HepG2 (cell line): ENCODE results near the gene TCERG1L. TPM values are rescaled to one million over a fixed set of nuclear protein-coding genes. Genes with fewer than 3 reads are reported as not detected.

Experiments
- ATAC-seq: fragments of 200-7000 bp; cut with Tn5 transposase; 3 replicates; pipeline ENCODE4 v1.9.1; 2020; ENCODE audit warnings: mild to moderate bottlenecking, moderate library complexity
- BruUV-seq: library from RNA; stranded (reverse); fragments of 400-500 nt; replicated peaks from 2 replicates; lab custom pipeline; 2021; lab: Mats Ljungman, UMichigan
- CTCF ChIA-PET: fragments of 300-600 bp; formaldehyde crosslinking; extraction: SDS; loops from one replicate; lab custom pipeline; 2021; ENCODE audit warnings: low total read pairs, inconsistent platforms, low intra/inter-chr PET ratio; lab: Yijun Ruan, JAX
- POLR2A ChIA-PET: fragments of 350-600 bp; sonication (Branson Sonifier 250); formaldehyde crosslinking; loops from one replicate; lab custom pipeline; 2020; ENCODE audit warnings: antibody characterized with exemption, inconsistent platforms; lab: Yijun Ruan, JAX
- DNase-seq: peaks from one replicate; pipeline ENCODE4 v3.0.0-alpha.2; 2015; ENCODE audit warnings: low spot score
- FAIRE-seq: peaks from 3 replicates; lab custom pipeline; 2011; peaks lifted over from hg19 to GRCh38; lab: Jason Lieb, UNC
- H2AFZ ChIP-seq: one replicate; pipeline ENCODE4 v1.6.1; 2011; ENCODE audit warnings: low read length, inconsistent platforms
- H3K27ac ChIP-seq: fragments of 300-600 bp; 3 replicates; pipeline ENCODE4 v1.8.0; 2011; ENCODE audit warnings: mixed run types, mild to moderate bottlenecking, mixed read lengths, low read length, inconsistent platforms; ENCODE audit not compliant: insufficient read depth; ENCODE audit errors: extremely low read length
- H3K27me3 ChIP-seq, 2 experiments: fragments of 200-600 bp in 1 of 2; 2 replicates in 1 of 2; 3 replicates in 1 of 2; pipeline versions ENCODE4 v1.6.0 to v1.8.0; 2011; ENCODE audit warnings: low read length in 2 of 2, mild to moderate bottlenecking in 2 of 2, moderate library complexity in 2 of 2, inconsistent platforms in 1 of 2; ENCODE audit not compliant: insufficient read depth in 2 of 2, control insufficient read depth in 1 of 2
- H3K36me3 ChIP-seq, 2 experiments: fragments of 200-600 bp in 1 of 2; replicated peaks in 1 of 2; 2 replicates in 1 of 2; 3 replicates in 1 of 2; pipeline versions ENCODE4 v1.5.1 to v1.8.0; 2011; ENCODE audit warnings: low read length in 2 of 2, inconsistent platforms in 1 of 2; ENCODE audit not compliant: insufficient read depth in 2 of 2, control insufficient read depth in 1 of 2
- H3K4me1 ChIP-seq: 2 replicates; pipeline ENCODE4 v1.5.1; 2012; ENCODE audit warnings: low read length, inconsistent platforms; ENCODE audit not compliant: insufficient read depth
- H3K4me2 ChIP-seq: 2 replicates; pipeline ENCODE4 v1.6.0; 2011; ENCODE audit warnings: low read depth, low read length, inconsistent platforms
- H3K4me3 ChIP-seq, 3 experiments: fragments of 200-600 bp in 1 of 3; sonication (generic), shearing (Covaris generic) in 1 of 3; replicated peaks in 1 of 3; 2 replicates each; pipeline ENCODE4 v1.5.1; 2011 to 2016; ENCODE audit warnings: low read length in 3 of 3, inconsistent platforms in 2 of 3, low read depth in 2 of 3, mild to moderate bottlenecking in 2 of 3, control low read depth in 1 of 3, mixed read lengths in 1 of 3; ENCODE audit not compliant: insufficient read depth in 1 of 3
- H3K79me2 ChIP-seq: one replicate; pipeline ENCODE4 v1.6.1; 2011; ENCODE audit warnings: low read length, inconsistent platforms; ENCODE audit not compliant: insufficient read depth
- H3K9ac ChIP-seq: 2 replicates; pipeline ENCODE4 v1.6.0; 2011; ENCODE audit warnings: mild to moderate bottlenecking, low read depth, low read length, inconsistent platforms; ENCODE audit not compliant: insufficient read depth
- H3K9me3 ChIP-seq: 2 replicates; pipeline ENCODE4 v1.5.1; 2012; ENCODE audit warnings: mild to moderate bottlenecking, low read length
- H4K20me1 ChIP-seq: 2 replicates; pipeline ENCODE4 v1.6.0; 2011; ENCODE audit warnings: inconsistent platforms, mild to moderate bottlenecking, low read length, moderate library complexity; ENCODE audit not compliant: insufficient read depth
- ATM ChIP-seq: fragments of 450-650 bp; IDR thresholded peaks from 2 replicates; pipeline ENCODE4 v1.7.1; 2017; ENCODE audit warnings: mild to moderate bottlenecking, borderline replicate concordance
- HDAC2 ChIP-seq: sonication (generic); formaldehyde crosslinking; IDR thresholded peaks from 2 replicates; pipeline ENCODE4 v1.4.0; 2020; ENCODE audit warnings: missing genetic modification reagents
- MXD4 ChIP-seq: IDR thresholded peaks from 2 replicates; pipeline ENCODE4 v1.6.1; 2016; ENCODE audit warnings: mild to moderate bottlenecking, missing biosample characterization, missing genetic modification reagents
- PCBP1 ChIP-seq: fragments of 200-400 bp; formaldehyde crosslinking; IDR thresholded peaks from 2 replicates; pipeline ENCODE4 v1.6.1; 2017; ENCODE audit warnings: mild to moderate bottlenecking, low read depth, low read length, borderline replicate concordance
- ZNF615 ChIP-seq: sonication (generic); formaldehyde crosslinking; IDR thresholded peaks from 2 replicates; pipeline ENCODE4 v1.5.0; 2020; ENCODE audit warnings: mild to moderate bottlenecking, missing genetic modification reagents, borderline replicate concordance
- WGBS: methylation state at CpG from one replicate; pipeline ENCODE4 v1.1.6; 2017; ENCODE audit warnings: low lambda C conversion rate; 5-methylcytosine and 5-hydroxymethylcytosine counted together
- in situ Hi-C: cut with HindIII; loops from 2 replicates; pipeline ENCODE4 v1.10.0; 2017; ENCODE audit warnings: low pct_unique_long_range_greater_than_20kb; ENCODE audit not compliant: extremely low pct_ligation_motif_present
- intact Hi-C: fragments of 100-400 bp; cut with micrococcal nuclease; formaldehyde crosslinking; loops from one replicate; pipeline ENCODE4 v1.10.0; 2022; ENCODE audit not compliant: unreplicated experiment
- polyA plus RNA-seq, 8 experiments: library from polyadenylated mRNA; depleted of rRNA in 3 of 8; stranded (reverse) in 7 of 8; unstranded in 1 of 8; fragments of >200 nt; fragmentation: Illumina TruSeq in 4 of 8; extraction: Trizol in 4 of 8; gene quantifications; 2 replicates each; pipeline versions ENCODE4 v1.2.1 to v1.2.3, GENCODE V29; 2011 to 2016; ENCODE audit warnings: low read depth in 4 of 8, missing spikeins in 1 of 8, mixed read lengths in 1 of 8; ENCODE audit not compliant: insufficient read depth in 1 of 8
- total RNA-seq, 5 experiments: library from RNA; depleted of rRNA; stranded (reverse); fragments of >200 nt; fragmentation: Illumina TruSeq; extraction: Trizol; gene quantifications; 2 replicates each; pipeline ENCODE4 v1.2.3, GENCODE V29; 2016; ENCODE audit warnings: low read depth in 1 of 5
- TF ChIP-seq, protein P1 (sequence below): IDR thresholded peaks from 2 replicates; pipeline ENCODE4 v1.6.1; 2016
- TF ChIP-seq, protein P2 (sequence below): sonication (generic); formaldehyde crosslinking; IDR thresholded peaks from 2 replicates; pipeline ENCODE4 v1.8.0; 2022; ENCODE audit warnings: missing genetic modification reagents, low read depth, mild to moderate bottlenecking, borderline replicate concordance
- TF ChIP-seq, protein P3 (sequence below): sonication (generic); formaldehyde crosslinking; IDR thresholded peaks from 2 replicates; pipeline ENCODE4 v1.4.0; 2020; ENCODE audit warnings: missing genetic modification reagents, borderline replicate concordance
- TF ChIP-seq, protein P4 (sequence below): sonication (generic); formaldehyde crosslinking; IDR thresholded peaks from 2 replicates; pipeline ENCODE4 v1.4.0; 2020; ENCODE audit warnings: mild to moderate bottlenecking, missing genetic modification reagents
- TF ChIP-seq, protein P5 (sequence below): sonication (generic); formaldehyde crosslinking; IDR thresholded peaks from 2 replicates; pipeline ENCODE4 v1.5.0; 2020; ENCODE audit warnings: missing genetic modification reagents

TCERG1L gene
- total and polyA plus RNA-seq, 2 of the 13 experiments (the other 11 are each of a cell fraction or from before 2014, with no cell fraction given) = not detected

DNA sequence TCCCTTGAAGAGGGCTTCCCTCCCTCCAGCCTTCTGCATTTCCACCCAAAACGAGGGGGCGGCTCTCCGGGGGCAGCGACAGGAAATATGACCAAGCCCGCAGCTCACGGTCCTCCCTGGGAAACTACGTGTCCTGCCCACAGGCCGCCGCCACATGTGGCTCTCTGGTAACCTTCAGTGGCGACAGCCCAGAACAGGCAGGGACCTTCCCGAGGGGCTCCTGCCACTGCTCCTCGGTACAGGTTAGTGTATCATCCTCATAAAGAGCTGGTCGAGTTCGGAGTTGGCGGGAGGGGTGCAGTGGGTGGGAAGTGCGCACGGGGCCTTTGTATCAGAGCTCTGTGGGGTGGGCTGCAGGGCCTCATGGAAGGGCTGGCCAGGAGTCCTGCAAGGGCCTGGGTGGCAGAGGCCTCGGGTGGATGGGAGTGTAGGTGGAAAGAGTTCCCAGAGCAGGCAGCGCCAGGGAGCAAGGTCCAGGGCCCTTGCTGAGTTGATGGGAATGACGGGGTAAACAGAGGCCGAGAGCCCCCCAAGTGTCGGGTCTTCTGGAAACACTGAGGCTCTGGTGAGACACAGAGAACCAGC, 66.0 kb downstream of the TCERG1L start (continued):
- TF ChIP-seq, protein P1, sequence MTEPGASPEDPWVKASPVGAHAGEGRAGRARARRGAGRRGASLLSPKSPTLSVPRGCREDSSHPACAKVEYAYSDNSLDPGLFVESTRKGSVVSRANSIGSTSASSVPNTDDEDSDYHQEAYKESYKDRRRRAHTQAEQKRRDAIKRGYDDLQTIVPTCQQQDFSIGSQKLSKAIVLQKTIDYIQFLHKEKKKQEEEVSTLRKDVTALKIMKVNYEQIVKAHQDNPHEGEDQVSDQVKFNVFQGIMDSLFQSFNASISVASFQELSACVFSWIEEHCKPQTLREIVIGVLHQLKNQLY = no peak
- TF ChIP-seq, protein P2, sequence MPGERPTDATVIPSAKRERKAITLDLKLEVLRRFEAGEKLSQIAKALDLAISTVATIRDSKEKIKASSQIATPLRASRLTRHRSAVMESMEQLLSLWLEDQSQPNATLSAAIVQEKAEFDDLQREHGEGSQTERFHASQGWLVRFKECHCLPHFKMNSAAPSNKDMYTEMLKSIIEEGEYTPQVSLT (CRISPR knock-in tag) = no peak
- TF ChIP-seq PCBP1 (no peak), ATM (no peak)
- TF ChIP-seq, protein P3, sequence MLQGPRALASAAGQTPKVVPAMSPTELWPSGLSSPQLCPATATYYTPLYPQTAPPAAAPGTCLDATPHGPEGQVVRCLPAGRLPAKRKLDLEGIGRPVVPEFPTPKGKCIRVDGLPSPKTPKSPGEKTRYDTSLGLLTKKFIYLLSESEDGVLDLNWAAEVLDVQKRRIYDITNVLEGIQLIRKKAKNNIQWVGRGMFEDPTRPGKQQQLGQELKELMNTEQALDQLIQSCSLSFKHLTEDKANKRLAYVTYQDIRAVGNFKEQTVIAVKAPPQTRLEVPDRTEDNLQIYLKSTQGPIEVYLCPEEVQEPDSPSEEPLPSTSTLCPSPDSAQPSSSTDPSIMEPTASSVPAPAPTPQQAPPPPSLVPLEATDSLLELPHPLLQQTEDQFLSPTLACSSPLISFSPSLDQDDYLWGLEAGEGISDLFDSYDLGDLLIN = no peak
- TF ChIP-seq, protein P4, sequence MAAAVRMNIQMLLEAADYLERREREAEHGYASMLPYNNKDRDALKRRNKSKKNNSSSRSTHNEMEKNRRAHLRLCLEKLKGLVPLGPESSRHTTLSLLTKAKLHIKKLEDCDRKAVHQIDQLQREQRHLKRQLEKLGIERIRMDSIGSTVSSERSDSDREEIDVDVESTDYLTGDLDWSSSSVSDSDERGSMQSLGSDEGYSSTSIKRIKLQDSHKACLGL (CRISPR knock-in tag) = no peak

DNA sequence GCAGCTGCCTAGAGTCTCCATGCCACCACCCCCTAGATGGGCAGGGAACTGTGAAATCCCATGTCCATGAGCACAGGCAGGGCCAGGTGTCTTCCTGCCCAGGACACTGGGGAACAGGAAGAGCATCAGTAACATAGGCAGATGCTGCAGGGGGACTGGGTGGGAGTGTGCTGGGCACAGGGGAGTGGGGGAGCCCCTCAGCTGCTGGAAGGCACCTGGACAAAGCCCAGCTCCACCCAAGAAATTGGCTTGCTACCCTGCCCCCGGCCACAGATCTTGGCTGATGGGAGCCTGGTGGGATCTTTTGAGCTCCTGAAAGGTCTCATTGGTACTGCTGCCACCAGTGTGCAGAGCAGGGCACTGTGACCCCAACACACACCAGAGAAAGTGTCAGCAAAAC, 66.7 kb downstream of the TCERG1L start:
- in situ Hi-C loops = loop anchor here (10.0 kb wide), 1 partner anchor 630 kb away; no protein-coding TSS in a partner anchor
- CTCF ChIA-PET = no interaction called here
- no peak overlapping the region for H3K4me2 ChIP-seq
- H3K27ac ChIP-seq = no peak overlapping the region
- H3K9ac ChIP-seq = no peak overlapping the region
- H3K4me1 ChIP-seq = no peaks in the 10 kb centered on the region
- no peak overlapping the region for H3K4me3 ChIP-seq
- no peaks in the 10 kb centered on the region for H3K36me3 ChIP-seq
- 0% methylated on average over 1 of the region's 1 CpG for WGBS
- TF ChIP-seq, protein P5, sequence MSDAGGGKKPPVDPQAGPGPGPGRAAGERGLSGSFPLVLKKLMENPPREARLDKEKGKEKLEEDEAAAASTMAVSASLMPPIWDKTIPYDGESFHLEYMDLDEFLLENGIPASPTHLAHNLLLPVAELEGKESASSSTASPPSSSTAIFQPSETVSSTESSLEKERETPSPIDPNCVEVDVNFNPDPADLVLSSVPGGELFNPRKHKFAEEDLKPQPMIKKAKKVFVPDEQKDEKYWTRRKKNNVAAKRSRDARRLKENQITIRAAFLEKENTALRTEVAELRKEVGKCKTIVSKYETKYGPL (CRISPR knock-in tag) = no peak
- no peak for TF ChIP-seq ZNF615 (CRISPR knock-in tag)
- TF ChIP-seq MXD4 = no peak
- no peak for TF ChIP-seq HDAC2 (CRISPR knock-in tag)
- TF ChIP-seq, all 625 proteins: peak for 0
- POLR2A ChIA-PET = no interaction called here
- intact Hi-C loops = no loop called here
- H3K9me3 ChIP-seq = no peaks in the 10 kb centered on the region
- H3K79me2 ChIP-seq = no peaks in the 10 kb centered on the region
- peaks cover 4 to 18% of the 10 kb centered on the region in 2 experiments; a peak in 4 of 5 replicates for H3K27me3 ChIP-seq
- H2AFZ ChIP-seq = no peak overlapping the region
- FAIRE-seq (no peak), ATAC-seq (no peak), DNase-seq (no peak)
- no TSS peak for BruUV-seq
- no peaks in the 10 kb centered on the region for H4K20me1 ChIP-seq
